ENCODE results near the gene FANCI. TPM values are rescaled to one million over a fixed set of nuclear protein-coding genes. Genes with fewer than 3 reads are reported as not detected.

The FANCI gene
- total RNA-seq, 1 donor from 2014 or later: 4.1 TPM

DNA sequence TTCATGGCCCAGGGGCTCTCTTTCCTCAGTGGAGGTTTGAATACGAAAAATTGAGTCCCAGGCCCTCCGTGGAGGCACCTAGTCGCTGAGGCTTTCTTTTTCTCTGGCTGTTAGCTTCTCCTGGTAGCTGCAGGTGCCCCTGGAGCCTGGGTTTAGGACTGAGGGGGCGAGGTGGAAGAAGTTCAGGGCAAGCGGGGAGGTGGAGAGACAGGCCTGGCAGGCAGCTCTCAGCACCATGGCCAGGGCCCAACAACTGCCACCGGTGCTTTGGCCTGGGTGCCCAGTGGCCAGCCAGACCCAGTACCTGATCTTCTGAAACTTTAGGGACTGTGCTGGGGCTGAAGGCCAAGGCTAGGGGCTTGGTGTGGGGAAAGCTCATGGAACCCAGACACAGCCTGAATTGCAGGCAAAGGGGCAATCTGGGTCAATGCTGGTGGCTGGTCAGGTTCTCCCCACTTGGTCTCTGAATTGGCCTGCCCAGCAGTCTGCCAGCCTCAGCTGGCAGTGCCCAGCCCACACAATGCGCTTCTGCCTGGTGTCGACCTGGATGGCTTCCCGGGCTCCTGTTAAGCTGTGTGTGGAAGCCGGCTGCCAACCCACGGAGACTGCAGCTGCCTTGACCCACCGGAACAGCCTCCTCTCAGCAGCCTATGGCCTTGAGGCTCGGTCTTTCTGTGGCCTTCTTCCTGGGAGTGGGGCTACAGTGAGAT lies 121.1 kb downstream of the FANCI start:
- H3K4me3 ChIP-seq: no peak overlapping the region
- H3K36me3 ChIP-seq: no peaks in the 10 kb centered on the region
- no peak for ATAC-seq
- peaks cover 98% of the 10 kb centered on the region for H3K27me3 ChIP-seq
- H3K9me3 ChIP-seq: no peaks in the 10 kb centered on the region
- H3K4me1 ChIP-seq: peaks cover 12% of the 10 kb centered on the region
- no peak overlapping the region for H3K27ac ChIP-seq
- intact Hi-C loops (cut with DNase I): no loop called here
- TF ChIP-seq, protein P1, sequence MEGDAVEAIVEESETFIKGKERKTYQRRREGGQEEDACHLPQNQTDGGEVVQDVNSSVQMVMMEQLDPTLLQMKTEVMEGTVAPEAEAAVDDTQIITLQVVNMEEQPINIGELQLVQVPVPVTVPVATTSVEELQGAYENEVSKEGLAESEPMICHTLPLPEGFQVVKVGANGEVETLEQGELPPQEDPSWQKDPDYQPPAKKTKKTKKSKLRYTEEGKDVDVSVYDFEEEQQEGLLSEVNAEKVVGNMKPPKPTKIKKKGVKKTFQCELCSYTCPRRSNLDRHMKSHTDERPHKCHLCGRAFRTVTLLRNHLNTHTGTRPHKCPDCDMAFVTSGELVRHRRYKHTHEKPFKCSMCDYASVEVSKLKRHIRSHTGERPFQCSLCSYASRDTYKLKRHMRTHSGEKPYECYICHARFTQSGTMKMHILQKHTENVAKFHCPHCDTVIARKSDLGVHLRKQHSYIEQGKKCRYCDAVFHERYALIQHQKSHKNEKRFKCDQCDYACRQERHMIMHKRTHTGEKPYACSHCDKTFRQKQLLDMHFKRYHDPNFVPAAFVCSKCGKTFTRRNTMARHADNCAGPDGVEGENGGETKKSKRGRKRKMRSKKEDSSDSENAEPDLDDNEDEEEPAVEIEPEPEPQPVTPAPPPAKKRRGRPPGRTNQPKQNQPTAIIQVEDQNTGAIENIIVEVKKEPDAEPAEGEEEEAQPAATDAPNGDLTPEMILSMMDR (IDR thresholded peaks at IDR 0.05): no peak
- DNase-seq: no peak

DNA sequence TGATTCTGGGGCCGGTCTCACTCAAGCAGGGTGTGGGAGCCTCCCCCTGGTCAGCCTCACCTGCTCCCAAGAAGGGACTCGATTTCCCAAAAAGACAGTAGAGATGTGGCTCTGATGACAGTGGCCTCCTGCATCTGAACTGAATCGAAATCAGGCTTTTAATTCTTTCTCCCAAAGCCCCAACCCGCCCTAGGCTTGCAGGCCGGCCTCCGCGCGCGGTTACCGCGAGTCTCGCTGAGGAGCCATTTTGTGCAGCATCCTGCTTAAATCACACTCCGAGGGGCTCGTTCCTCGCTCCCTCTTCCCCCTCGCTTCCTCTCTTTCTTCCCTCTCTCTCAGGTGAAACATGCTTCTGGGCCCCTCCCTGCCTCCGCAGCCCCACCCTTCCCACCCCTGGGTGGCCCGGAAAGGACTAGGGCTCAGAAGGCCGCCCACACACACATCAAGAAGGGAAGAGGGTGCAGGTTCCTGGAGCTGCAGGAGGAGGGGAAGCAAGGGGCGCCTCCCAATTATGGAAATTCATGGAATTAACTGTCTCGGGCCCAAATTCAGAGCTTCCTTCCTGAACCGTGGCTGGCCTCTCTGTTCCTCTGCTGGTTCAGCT lies 121.8 kb downstream of the FANCI start:
- Histone ChIP-seq H3K27ac (no peak overlapping the region), H3K4me1 (peaks cover 12% of the 10 kb centered on the region), H3K4me3 (no peak overlapping the region), H3K36me3 (no peaks in the 10 kb centered on the region), H3K27me3 (peaks cover 98% of the 10 kb centered on the region), H3K9me3 (no peaks in the 10 kb centered on the region)
- DNase-seq (no peak), ATAC-seq (no peak)
- TF ChIP-seq, protein P1 (IDR thresholded peaks at IDR 0.05): no peak
- intact Hi-C loops (cut with DNase I): no loop called here

Small RNAs within 50 kb of the gene (microRNA-seq; reads per million reads assigned to microRNA genes)
- not detected for gene MIR6766 (ENCODE audit: borderline microRNAs expressed)

Other genes starting within 250 kb of the FANCI start
- gene ABHD2, start 155.5 kb upstream of the FANCI start, total RNA-seq: 182 TPM
- gene RLBP1, start 22.4 kb upstream of the FANCI start, total RNA-seq: not detected
- 56.6 TPM for gene POLG, start 90.8 kb downstream of the FANCI start, total RNA-seq